Spleen (tissue), 7 donors: ENCODE results near the gene FPR2.

Experiments
- POLR2A ChIP-seq, 3 donors: fragments of 450-650 bp; IDR thresholded peaks; one replicate each; pipeline ENCODE4 v1.5.1; 2017; ENCODE audit warnings: antibody characterized with exemption in 3 of 3, mild to moderate bottlenecking in 1 of 3
- TF ChIP-seq, protein P1 (sequence below), 11 experiments: fragments of 200-600 bp in 7 of 11; fragments of 450-650 bp in 4 of 11; sonication (generic) in 4 of 11; IDR thresholded peaks in 8 of 11; conservative IDR thresholded peaks in 3 of 11; 1 replicate in 7 of 11; 2 replicates in 4 of 11; pipeline versions ENCODE4 v1.4.0 to v1.8.0; 2016 to 2021; ENCODE audit warnings: antibody characterized with exemption in 11 of 11, inconsistent platforms in 4 of 11, mild to moderate bottlenecking in 1 of 11
- donor health status: DM: no; HTN: no; CAD: no; lungs with moderate emphysema.
- donor health status: DM: no; HTN: no; CAD: no.
- donor health status: DM: no; HTN: no; CAD: no.

DNA sequence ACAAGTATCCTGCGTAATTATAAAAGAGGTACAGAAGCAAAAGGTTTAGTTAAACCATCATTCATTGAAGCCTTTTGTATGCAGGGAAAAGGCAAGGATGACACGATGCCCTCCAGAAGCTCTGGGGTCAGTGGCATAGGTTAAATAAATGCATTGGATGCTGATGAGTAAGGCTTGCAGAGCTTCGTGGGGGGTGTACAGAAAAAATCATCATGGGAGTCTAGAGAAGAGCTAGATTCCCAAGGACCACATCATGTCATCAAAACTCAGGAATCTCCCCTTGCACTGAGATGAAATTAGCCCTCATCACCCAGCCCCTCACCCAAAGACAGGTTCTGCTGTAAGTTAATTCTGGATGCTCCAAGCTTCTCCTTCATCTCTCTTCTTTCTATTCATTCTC lies 17.6 kb upstream of the FPR2 start:
- no peak for TF ChIP-seq POLR2A (IDR thresholded peaks at IDR 0.05)
- TF ChIP-seq, protein P1, sequence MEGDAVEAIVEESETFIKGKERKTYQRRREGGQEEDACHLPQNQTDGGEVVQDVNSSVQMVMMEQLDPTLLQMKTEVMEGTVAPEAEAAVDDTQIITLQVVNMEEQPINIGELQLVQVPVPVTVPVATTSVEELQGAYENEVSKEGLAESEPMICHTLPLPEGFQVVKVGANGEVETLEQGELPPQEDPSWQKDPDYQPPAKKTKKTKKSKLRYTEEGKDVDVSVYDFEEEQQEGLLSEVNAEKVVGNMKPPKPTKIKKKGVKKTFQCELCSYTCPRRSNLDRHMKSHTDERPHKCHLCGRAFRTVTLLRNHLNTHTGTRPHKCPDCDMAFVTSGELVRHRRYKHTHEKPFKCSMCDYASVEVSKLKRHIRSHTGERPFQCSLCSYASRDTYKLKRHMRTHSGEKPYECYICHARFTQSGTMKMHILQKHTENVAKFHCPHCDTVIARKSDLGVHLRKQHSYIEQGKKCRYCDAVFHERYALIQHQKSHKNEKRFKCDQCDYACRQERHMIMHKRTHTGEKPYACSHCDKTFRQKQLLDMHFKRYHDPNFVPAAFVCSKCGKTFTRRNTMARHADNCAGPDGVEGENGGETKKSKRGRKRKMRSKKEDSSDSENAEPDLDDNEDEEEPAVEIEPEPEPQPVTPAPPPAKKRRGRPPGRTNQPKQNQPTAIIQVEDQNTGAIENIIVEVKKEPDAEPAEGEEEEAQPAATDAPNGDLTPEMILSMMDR (IDR thresholded peaks at IDR 0.05 in 8 of 11, conservative IDR thresholded peaks at IDR 0.05 in 3 of 11), result no peak
